Stomach (tissue), 9 donors: ENCODE results near the gene SCN10A. TPM values are rescaled to one million over a fixed set of nuclear protein-coding genes. Genes with fewer than 3 reads are reported as not detected.

ENCODE experiments used
- DNase-seq, 2 donors: peaks; one replicate each; pipeline versions ENCODE4 v3.0.0 to v3.0.0-alpha.2; 2013 to 2019
- H3K27ac ChIP-seq, 5 donors: fragments of 200-600 bp in 4 of 5; sonication (generic) in 4 of 5; one replicate each; pipeline ENCODE4 v1.5.1; 2013 to 2019; ENCODE audit warnings: mild to moderate bottlenecking in 1 of 5, moderate library complexity in 1 of 5
- H3K27me3 ChIP-seq, 3 donors: fragments of 200-600 bp; sonication (generic); one replicate each; pipeline ENCODE4 v1.5.1; 2017 to 2019; ENCODE audit warnings: mixed run types in 1 of 3
- H3K36me3 ChIP-seq, 4 donors: fragments of 200-600 bp; sonication (generic); 1 replicate in 3 of 4; 2 replicates in 1 of 4; pipeline ENCODE4 v1.5.1; 2016 to 2019
- H3K4me1 ChIP-seq, 4 donors: fragments of 200-600 bp; sonication (generic); one replicate each; pipeline ENCODE4 v1.5.1; 2016 to 2019
- H3K4me3 ChIP-seq, 4 donors: fragments of 200-600 bp; sonication (generic) in 3 of 4; one replicate each; pipeline ENCODE4 v1.5.1; 2016 to 2019; ENCODE audit warnings: mild to moderate bottlenecking in 1 of 4
- H3K9me3 ChIP-seq, 4 donors: fragments of 200-600 bp; sonication (generic); one replicate each; pipeline ENCODE4 v1.5.1; 2016 to 2019
- EP300 ChIP-seq: sonication (generic); formaldehyde crosslinking; IDR thresholded peaks from one replicate; pipeline ENCODE4 v1.6.1; 2017; ENCODE audit warnings: antibody characterized with exemption
- POLR2A ChIP-seq, 4 donors: fragments of 450-650 bp; IDR thresholded peaks; one replicate each; pipeline ENCODE4 v1.6.1; 2016; ENCODE audit warnings: antibody characterized with exemption in 4 of 4, control low read depth in 2 of 4, mild to moderate bottlenecking in 1 of 4, moderate library complexity in 1 of 4
- POLR2AphosphoS5 ChIP-seq, 3 donors: sonication (generic); formaldehyde crosslinking; IDR thresholded peaks; one replicate each; pipeline ENCODE4 v1.6.1; 2016; ENCODE audit warnings: antibody characterized with exemption in 3 of 3
- WGBS, 5 donors: extraction: QIAGEN DNeasy Blood & Tissue Kit in 3 of 5; methylation state at CpG; one replicate each; pipeline versions ENCODE4 v1.1.5 to v1.1.7; 2013 to 2018; 5-methylcytosine and 5-hydroxymethylcytosine counted together
- intact Hi-C: fragments of 100-400 bp; cut with DNase I; formaldehyde crosslinking; loops from one replicate; pipeline ENCODE4 v1.15.1; 2023; ENCODE audit warnings: low total_unique reads
- polyA plus RNA-seq, 3 donors: library from polyadenylated mRNA; stranded (reverse); fragments of 200-250 nt; gene quantifications; one replicate each; pipeline ENCODE4 v1.2.3, GENCODE V29; 2013
- total RNA-seq, 5 donors: library from RNA; depleted of rRNA; stranded (reverse); fragments of >200 nt; gene quantifications; one replicate each; pipeline versions ENCODE4 v1.1.0 to v1.2.3, GENCODE V29; 2014 to 2016
- TF ChIP-seq, protein P1 (sequence below), 7 experiments: fragments of 450-650 bp in 4 of 7; fragments of 200-600 bp in 3 of 7; sonication (generic) in 3 of 7; IDR thresholded peaks; one replicate each; pipeline ENCODE4 v1.5.1; 2016 to 2019; ENCODE audit warnings: antibody characterized with exemption in 7 of 7, control low read depth in 2 of 7, mild to moderate bottlenecking in 1 of 7
- donor health status: healthy with polysubstance abuse.
- donor health status: Bipolar disorder and iron deficiency.
- donor health status: healthy.

SCN10A gene
- total and polyA plus RNA-seq, 8 donors, result not detected

DNA sequence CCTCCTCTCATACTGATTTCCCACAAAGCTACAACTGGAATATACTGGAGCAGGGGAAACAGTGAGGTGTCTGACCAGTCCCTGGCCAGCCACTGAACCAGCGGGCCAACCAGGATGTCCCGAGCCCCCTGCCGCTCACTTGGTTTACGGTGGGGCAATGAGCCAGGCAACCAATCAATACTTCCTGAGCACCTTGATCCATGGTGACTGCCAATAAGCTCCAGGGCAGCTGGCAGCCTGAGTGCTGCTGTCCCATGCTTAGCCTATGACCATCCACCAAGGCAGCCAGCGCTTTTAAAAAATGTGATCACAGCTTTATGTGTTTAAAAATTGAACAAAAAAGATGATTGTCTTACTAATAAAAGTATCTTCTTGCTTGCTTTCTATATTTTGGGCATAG, 4.2 kb downstream of the SCN10A start:
- H3K9me3 ChIP-seq, result no peaks in the 10 kb centered on the region
- H3K27me3 ChIP-seq, result peaks cover 0 to 13% (median 0%) of the 10 kb centered on the region in 3 donors
- no peak overlapping the region for H3K4me3 ChIP-seq
- no peak for TF ChIP-seq EP300
- TF ChIP-seq, protein P1, sequence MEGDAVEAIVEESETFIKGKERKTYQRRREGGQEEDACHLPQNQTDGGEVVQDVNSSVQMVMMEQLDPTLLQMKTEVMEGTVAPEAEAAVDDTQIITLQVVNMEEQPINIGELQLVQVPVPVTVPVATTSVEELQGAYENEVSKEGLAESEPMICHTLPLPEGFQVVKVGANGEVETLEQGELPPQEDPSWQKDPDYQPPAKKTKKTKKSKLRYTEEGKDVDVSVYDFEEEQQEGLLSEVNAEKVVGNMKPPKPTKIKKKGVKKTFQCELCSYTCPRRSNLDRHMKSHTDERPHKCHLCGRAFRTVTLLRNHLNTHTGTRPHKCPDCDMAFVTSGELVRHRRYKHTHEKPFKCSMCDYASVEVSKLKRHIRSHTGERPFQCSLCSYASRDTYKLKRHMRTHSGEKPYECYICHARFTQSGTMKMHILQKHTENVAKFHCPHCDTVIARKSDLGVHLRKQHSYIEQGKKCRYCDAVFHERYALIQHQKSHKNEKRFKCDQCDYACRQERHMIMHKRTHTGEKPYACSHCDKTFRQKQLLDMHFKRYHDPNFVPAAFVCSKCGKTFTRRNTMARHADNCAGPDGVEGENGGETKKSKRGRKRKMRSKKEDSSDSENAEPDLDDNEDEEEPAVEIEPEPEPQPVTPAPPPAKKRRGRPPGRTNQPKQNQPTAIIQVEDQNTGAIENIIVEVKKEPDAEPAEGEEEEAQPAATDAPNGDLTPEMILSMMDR (IDR thresholded peaks at IDR 0.05), result no peak
- no peak for TF ChIP-seq POLR2AphosphoS5 (IDR thresholded peaks at IDR 0.05)
- no peak for TF ChIP-seq POLR2A (IDR thresholded peaks at IDR 0.05)
- intact Hi-C loops, result no loop called here
- H3K27ac ChIP-seq, result no peak overlapping the region
- DNase-seq, result no peak
- no peaks in the 10 kb centered on the region for H3K4me1 ChIP-seq
- WGBS, 5 donors, result 69 to 88% (median 71%) methylated on average over 5 of the region's 5 CpGs
- H3K36me3 ChIP-seq, result no peaks in the 10 kb centered on the region

DNA sequence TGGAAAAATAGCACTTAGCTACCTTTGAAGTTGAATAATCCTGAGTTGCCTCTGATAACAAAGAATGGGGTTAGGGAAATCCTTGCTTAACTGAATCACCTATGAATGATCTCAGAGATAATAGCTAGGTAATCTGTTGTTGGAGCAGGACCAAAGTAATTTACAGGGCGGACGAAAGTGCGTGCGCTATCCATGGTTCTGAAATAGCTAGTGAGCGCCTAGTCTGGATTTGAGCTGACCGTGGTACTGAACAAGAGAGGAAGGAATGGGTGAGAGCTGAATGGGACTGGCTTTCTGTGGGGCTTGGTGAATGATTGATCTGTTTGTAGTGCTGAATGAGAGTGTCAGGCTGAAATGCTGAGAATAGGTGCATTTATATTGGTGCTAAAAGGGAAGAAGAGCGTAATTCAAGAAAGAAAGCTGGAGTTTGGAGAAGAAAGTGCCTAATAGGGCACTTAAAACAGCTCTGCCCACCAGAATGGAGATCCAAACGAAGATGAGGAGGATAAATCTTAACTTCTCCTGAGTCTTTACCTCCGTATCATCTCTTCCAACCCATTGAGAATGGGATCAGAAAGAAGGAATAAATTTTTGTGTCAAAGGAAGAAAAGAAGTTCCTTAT, 10.1 kb downstream of the SCN10A start:
- intact Hi-C loops, result no loop called here
- H3K27ac ChIP-seq, result no peak overlapping the region
- H3K9me3 ChIP-seq, result no peaks in the 10 kb centered on the region
- peak in 1 of 2 donors; percentile 87 for DNase-seq
- no peak overlapping the region for H3K4me3 ChIP-seq
- no peaks in the 10 kb centered on the region for H3K36me3 ChIP-seq
- WGBS, 5 donors, result 13 to 17% (median 16%) methylated on average over 9 of the region's 9 CpGs
- H3K27me3 ChIP-seq, result peaks cover 0 to 4% (median 0%) of the 10 kb centered on the region in 3 donors
- TF ChIP-seq POLR2A (IDR thresholded peaks at IDR 0.05) (no peak), POLR2AphosphoS5 (IDR thresholded peaks at IDR 0.05) (no peak), EP300 (no peak)
- TF ChIP-seq, protein P1 (IDR thresholded peaks at IDR 0.05), result no peak
- no peaks in the 10 kb centered on the region for H3K4me1 ChIP-seq

DNA sequence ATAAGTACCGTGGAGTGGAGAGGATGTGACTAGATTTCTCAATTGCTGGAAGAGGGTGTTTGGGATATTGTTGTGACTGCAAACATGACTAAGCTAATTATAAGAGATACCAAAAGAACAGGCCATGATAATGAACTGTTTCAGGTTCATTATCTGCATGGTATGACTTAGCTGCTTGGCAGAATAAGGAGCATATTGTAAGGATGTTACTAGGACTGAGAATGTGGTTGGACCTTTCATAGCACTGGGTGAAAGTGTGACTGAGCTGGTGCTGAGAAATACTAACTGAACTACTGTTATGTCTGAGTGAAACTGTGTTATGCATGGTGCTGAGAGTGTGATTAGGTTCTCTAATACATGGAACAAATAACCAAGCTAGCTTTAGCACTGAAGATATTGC, 11.0 kb downstream of the SCN10A start:
- no peak for DNase-seq
- TF ChIP-seq POLR2A (IDR thresholded peaks at IDR 0.05) (no peak), POLR2AphosphoS5 (IDR thresholded peaks at IDR 0.05) (no peak), EP300 (no peak)
- TF ChIP-seq, protein P1 (IDR thresholded peaks at IDR 0.05), result no peak
- Histone ChIP-seq H3K27me3 (peaks cover 0 to 4% (median 0%) of the 10 kb centered on the region in 3 donors), H3K36me3 (no peaks in the 10 kb centered on the region), H3K4me1 (no peaks in the 10 kb centered on the region), H3K27ac (no peak overlapping the region), H3K4me3 (no peak overlapping the region), H3K9me3 (no peaks in the 10 kb centered on the region)
- intact Hi-C loops, result no loop called here
- WGBS, 5 donors, result 61 to 78% (median 74%) methylated on average over 1 of the region's 1 CpG

DNA sequence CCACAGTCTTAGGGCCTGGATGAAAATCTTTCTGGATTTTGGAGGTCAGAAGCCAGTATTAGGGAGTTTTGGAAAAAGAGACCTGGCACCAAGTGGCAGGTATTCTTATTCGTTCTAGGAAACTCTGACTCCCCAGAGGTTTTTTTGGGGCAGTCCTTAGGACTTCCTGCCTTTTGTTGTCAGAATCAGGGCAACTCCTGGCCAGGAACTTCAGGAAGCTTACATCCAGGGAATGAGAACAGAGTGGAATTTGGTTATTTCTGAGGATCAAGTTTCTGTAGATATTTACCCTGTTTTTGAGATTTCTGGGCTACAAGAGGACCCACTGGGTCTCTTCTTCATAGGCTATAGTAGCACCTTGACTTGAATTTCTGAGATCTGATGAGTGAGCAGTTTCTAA, 15.5 kb downstream of the SCN10A start:
- intact Hi-C loops, result no loop called here

More for the DNA sequence above, 15.5 kb downstream of the SCN10A start:
- 30 to 66% (median 46%) methylated on average over 1 of the region's 1 CpG for WGBS, 5 donors
- no peak for DNase-seq
- Histone ChIP-seq H3K27me3 (peaks cover 0 to 4% (median 0%) of the 10 kb centered on the region in 3 donors), H3K9me3 (no peaks in the 10 kb centered on the region), H3K4me3 (no peak overlapping the region), H3K4me1 (no peaks in the 10 kb centered on the region), H3K36me3 (no peaks in the 10 kb centered on the region), H3K27ac (no peak overlapping the region)
- no peak for TF ChIP-seq POLR2A (IDR thresholded peaks at IDR 0.05)
- no peak for TF ChIP-seq EP300
- TF ChIP-seq, protein P1 (IDR thresholded peaks at IDR 0.05), result no peak
- no peak for TF ChIP-seq POLR2AphosphoS5 (IDR thresholded peaks at IDR 0.05)
